HFFc6 (cell line): ENCODE data around the gene PDILT. TPM values are rescaled to one million over a fixed set of nuclear protein-coding genes. Genes with fewer than 3 reads are reported as not detected.

Source experiments
- DNase-seq: peaks from one replicate; pipeline ENCODE4 v3.0.0-alpha.2; 2018
- H3K27ac Mint-ChIP-seq: 2 replicates; pipeline ENCODE4 v1.8.0; 2020; ENCODE audit warnings: mild to moderate bottlenecking, mixed read lengths
- H3K27me3 Mint-ChIP-seq: 2 replicates; pipeline ENCODE4 v1.8.0; 2021; ENCODE audit warnings: mild to moderate bottlenecking, moderate library complexity, mixed read lengths; ENCODE audit not compliant: insufficient read depth
- H3K36me3 Mint-ChIP-seq: 2 replicates; pipeline ENCODE4 v1.8.0; 2021; ENCODE audit warnings: low read depth, mixed read lengths
- H3K4me1 Mint-ChIP-seq: 2 replicates; pipeline ENCODE4 v1.8.0; 2020; ENCODE audit warnings: low read depth, mixed read lengths
- H3K4me3 Mint-ChIP-seq: 2 replicates; pipeline ENCODE4 v1.8.0; 2020; ENCODE audit warnings: mild to moderate bottlenecking, moderate library complexity, mixed read lengths
- H3K9me3 Mint-ChIP-seq: 2 replicates; pipeline ENCODE4 v1.8.0; 2020; ENCODE audit warnings: mild to moderate bottlenecking, mixed read lengths
- CTCF ChIP-seq: fragments of 200-600 bp; sonication (generic); IDR thresholded peaks from 2 replicates; pipeline ENCODE4 v1.5.0; 2021; ENCODE audit warnings: antibody characterized with exemption, mild to moderate bottlenecking
- total RNA-seq, 6 experiments: library from RNA; stranded (reverse); fragmentation: NEBNext Ultra II Directional; extraction: Animal tissue kit (Norgen Biotek cat#: 25700); gene quantifications; 2 replicates in 1 of 6; 3 replicates in 5 of 6; pipeline ENCODE4 v1.2.3, GENCODE V29; 2021

The PDILT gene
- total RNA-seq, 6 experiments from 2014 or later = not detected

GRCh38 chr16:20334396-20334795 is 70.1 kb downstream of the PDILT start:
- no peak overlapping the region for H3K4me3 Mint-ChIP-seq
- H3K9me3 Mint-ChIP-seq = peaks cover 23% of the 10 kb centered on the region
- TF ChIP-seq CTCF = no peak
- H3K27ac Mint-ChIP-seq = no peak overlapping the region
- DNase-seq = no peak
- H3K4me1 Mint-ChIP-seq = no peaks in the 10 kb centered on the region
- peaks cover 2% of the 10 kb centered on the region; the same call in 1 of the 2 replicates for H3K27me3 Mint-ChIP-seq
- H3K36me3 Mint-ChIP-seq = 0 out of 2 replicates have a peak, but pooled peaks cover 10% of the 10 kb centered on the region

GRCh38 chr16:20333120-20333519 is 71.4 kb downstream of the PDILT start:
- Mint-ChIP-seq H3K4me3 (no peak overlapping the region), H3K4me1 (no peaks in the 10 kb centered on the region), H3K27ac (no peak overlapping the region), H3K36me3 (0 out of 2 replicates have a peak, but pooled peaks cover 13% of the 10 kb centered on the region), H3K9me3 (peaks cover 32% of the 10 kb centered on the region), H3K27me3 (peaks cover 2% of the 10 kb centered on the region; the same call in 1 of the 2 replicates)
- no peak for TF ChIP-seq CTCF
- no peak for DNase-seq

- Mint-ChIP-seq H3K36me3 (0 out of 2 replicates have a peak, but pooled peaks cover 13% of the 10 kb centered on the region), H3K9me3 (peaks cover 37% of the 10 kb centered on the region), H3K4me1 (no peaks in the 10 kb centered on the region), H3K27ac (no peak overlapping the region), H3K4me3 (no peak overlapping the region), H3K27me3 (peaks cover 2% of the 10 kb centered on the region; the same call in 1 of the 2 replicates)
- TF ChIP-seq CTCF = no peak
- no peak for DNase-seq
Observed at GRCh38 chr16:20332411-20332810, 72.1 kb downstream of the PDILT start.

GRCh38 chr16:20331635-20332034 is 72.9 kb downstream of the PDILT start:
- 0 out of 2 replicates have a peak, but pooled peaks cover 13% of the 10 kb centered on the region for H3K36me3 Mint-ChIP-seq
- H3K27me3 Mint-ChIP-seq = no peaks in the 10 kb centered on the region; the same call in 1 of the 2 replicates
- DNase-seq = no peak
- H3K9me3 Mint-ChIP-seq = peaks cover 43% of the 10 kb centered on the region
- no peak overlapping the region for H3K4me3 Mint-ChIP-seq
- no peak for TF ChIP-seq CTCF
- no peak overlapping the region for H3K27ac Mint-ChIP-seq
- H3K4me1 Mint-ChIP-seq = no peaks in the 10 kb centered on the region

GRCh38 chr16:20329392-20330138 is 75.0 kb downstream of the PDILT start:
- peaks cover 54% of the 10 kb centered on the region for H3K9me3 Mint-ChIP-seq
- no peak for TF ChIP-seq CTCF
- no peak overlapping the region for H3K4me3 Mint-ChIP-seq
- DNase-seq = no peak
- 0 out of 2 replicates have a peak, but pooled peaks cover 13% of the 10 kb centered on the region for H3K36me3 Mint-ChIP-seq
- H3K27me3 Mint-ChIP-seq = no peaks in the 10 kb centered on the region
- H3K4me1 Mint-ChIP-seq = no peaks in the 10 kb centered on the region
- H3K27ac Mint-ChIP-seq = no peak overlapping the region
